ENCODE measurements around the gene SEC31B. TPM values are rescaled to one million over a fixed set of nuclear protein-coding genes. Genes with fewer than 3 reads are reported as not detected.

SEC31B gene
- total and polyA plus RNA-seq, 9 of the 15 experiments (the other 6 are each of a cell fraction or from before 2014, with no cell fraction given), result 0.91 to 7.0 (median 2.4) TPM

GRCh38 chr10:100502926-100503494 is 16.7 kb downstream of the SEC31B start:
- POLR2A ChIA-PET, result interaction anchor here (1.1 kb wide), 1 partner anchor 9 kb away, joined by 3 read pairs; no protein-coding TSS in a partner anchor
- in situ Hi-C loops (cut with MboI), result loop anchor here (10.0 kb wide), 1 partner anchor 658 kb away; no protein-coding TSS in a partner anchor
- H3K79me2 ChIP-seq (ENCODE audit: control insufficient read depth, insufficient read depth, low read length), result no peaks in the 10 kb centered on the region

More at GRCh38 chr10:100502926-100503494, 16.7 kb downstream of the SEC31B start:
- BruUV-seq (replicated peaks), result no TSS peak
- ATAC-seq, result no peak
- Histone ChIP-seq H2AFZ (ENCODE audit: low read depth, low read length) (no peak overlapping the region), H3K4me3 (no peak overlapping the region), H3K27me3 (ENCODE audit: control insufficient read depth in 2 of 2, insufficient read depth in 2 of 2, low read length in 2 of 2) (no peaks in the 10 kb centered on the region), H3K4me1 (replicated peaks in 1 of 2; ENCODE audit: control insufficient read depth in 2 of 2, insufficient read depth in 2 of 2, low read length in 2 of 2) (no peaks in the 10 kb centered on the region), H3K9me3 (replicated peaks; ENCODE audit: control insufficient read depth, insufficient read depth, low read depth, low read length) (no peaks in the 10 kb centered on the region), H3K4me2 (ENCODE audit: insufficient read depth, low read length) (no peak overlapping the region), H3K9ac (ENCODE audit: insufficient read depth in 1 of 2, low read depth in 2 of 2, low read length in 2 of 2) (no peak overlapping the region), H3K9me1 (ENCODE audit: control insufficient read depth, insufficient read depth, low read length) (no peaks in the 10 kb centered on the region), H3K27ac (ENCODE audit: extremely low read depth, low read depth, low read length) (no peak overlapping the region), H4K20me1 (replicated peaks; ENCODE audit: control insufficient read depth, insufficient read depth, low read length) (no peaks in the 10 kb centered on the region), H3K36me3 (ENCODE audit: control insufficient read depth, insufficient read depth, low read length) (peaks cover 4% of the 10 kb centered on the region; the same call in 1 of the 3 replicates)
- no peak for DNase-seq (ENCODE audit: extremely low read depth in 1 of 4, low spot score in 3 of 4)
- FAIRE-seq, result no peak
- TF ChIP-seq PML (IDR thresholded peaks at IDR 0.05; ENCODE audit: low read length) (no peak), CBX5 (IDR thresholded peaks at IDR 0.05; ENCODE audit: borderline replicate concordance, low read depth) (no peak), KAT8 (IDR thresholded peaks at IDR 0.05; ENCODE audit: low read depth) (no peak), HEY1 (CRISPR knock-in tag; IDR thresholded peaks at IDR 0.05; ENCODE audit: borderline replicate concordance) (no peak), FOXJ3 (CRISPR knock-in tag; IDR thresholded peaks at IDR 0.05) (no peak), ZNF609 (CRISPR knock-in tag; IDR thresholded peaks at IDR 0.05; ENCODE audit: borderline replicate concordance) (no peak), BRD4 (IDR thresholded peaks at IDR 0.05) (no peak), CCAR2 (IDR thresholded peaks at IDR 0.05; ENCODE audit: low read depth, low read length) (no peak), NEUROD1 (IDR thresholded peaks at IDR 0.05; ENCODE audit: borderline replicate concordance, low read depth, low read length, partially characterized antibody) (no peak), ZNF224 (CRISPR knock-in tag; IDR thresholded peaks at IDR 0.05) (no peak), E2F6 (IDR thresholded peaks at IDR 0.05; ENCODE audit: borderline replicate concordance in 1 of 2, extremely low read depth in 1 of 2, insufficient read depth in 1 of 2, insufficient read length in 1 of 2, low read depth in 1 of 2, low read length in 1 of 2, poor library complexity in 1 of 2, severe bottlenecking in 1 of 2) (no peak), ZNF146 (CRISPR knock-in tag; IDR thresholded peaks at IDR 0.05; ENCODE audit: unreplicated experiment) (no peak), PCBP1 (IDR thresholded peaks at IDR 0.05; ENCODE audit: low read depth, low read length, poor library complexity, severe bottlenecking) (no peak)
- intact Hi-C loops (cut with micrococcal nuclease), result no loop called here
- 71% methylated on average over 1 of the region's 1 CpG for WGBS (ENCODE audit: insufficient coverage, low coverage, missing lambda C conversion rate)
- CTCF ChIA-PET (ENCODE audit: low intra/inter-chr PET ratio), result no interaction called here
